SK-N-SH treated with all-trans-retinoic acid at 6 μM for 48 hours (cell line): ENCODE measurements around the gene FOXJ3.

Experiments used
- ATAC-seq: fragments of 200-7000 bp; cut with Tn5 transposase; 3 replicates; pipeline ENCODE4 v1.9.1; 2020; ENCODE audit warnings: mild to moderate bottlenecking, moderate library complexity
- BACH2 ChIP-seq: fragments of 250-450 bp; sonication (Bioruptor Pico); IDR thresholded peaks from 2 replicates; pipeline ENCODE4 v1.9.0; 2021; ENCODE audit warnings: mild to moderate bottlenecking, borderline replicate concordance
- CREB5 ChIP-seq: fragments of 250-450 bp; sonication (Bioruptor Pico); IDR thresholded peaks from 2 replicates; pipeline ENCODE4 v1.5.1; 2020; ENCODE audit warnings: low read depth, mild to moderate bottlenecking, moderate library complexity
- CSDC2 ChIP-seq: fragments of 250-450 bp; sonication (Bioruptor Pico); IDR thresholded peaks from 2 replicates; pipeline ENCODE4 v1.5.0; 2020; ENCODE audit warnings: mild to moderate bottlenecking, moderate library complexity
- CSRNP3 ChIP-seq: fragments of 250-450 bp; sonication (Bioruptor Pico); IDR thresholded peaks from 2 replicates; pipeline ENCODE4 v1.5.1; 2021; ENCODE audit warnings: mild to moderate bottlenecking, moderate library complexity
- ESRRG ChIP-seq: fragments of 250-450 bp; sonication (Bioruptor Pico); IDR thresholded peaks from 2 replicates; pipeline ENCODE4 v1.6.1; 2021; ENCODE audit warnings: mild to moderate bottlenecking
- ISL1 ChIP-seq: fragments of 250-450 bp; sonication (Bioruptor Pico); IDR thresholded peaks from 2 replicates; pipeline ENCODE4 v2.1.2; 2022; ENCODE audit warnings: mild to moderate bottlenecking, moderate library complexity
- OSR1 ChIP-seq: fragments of 250-450 bp; sonication (Bioruptor Pico); IDR thresholded peaks from 2 replicates; pipeline ENCODE4 v1.8.0; 2022; ENCODE audit warnings: moderate library complexity, mild to moderate bottlenecking, inconsistent platforms
- PATZ1 ChIP-seq: fragments of 250-450 bp; sonication (Bioruptor Pico); IDR thresholded peaks from 2 replicates; pipeline ENCODE4 v1.8.0; 2020; ENCODE audit warnings: mild to moderate bottlenecking, moderate library complexity, borderline replicate concordance
- PPARA ChIP-seq: fragments of 250-450 bp; sonication (Bioruptor Pico); IDR thresholded peaks from 2 replicates; pipeline ENCODE4 v1.5.0; 2020; ENCODE audit warnings: mild to moderate bottlenecking, borderline replicate concordance
- RARB ChIP-seq: fragments of 250-450 bp; sonication (Bioruptor Pico); IDR thresholded peaks from 2 replicates; pipeline ENCODE4 v1.8.0; 2021; ENCODE audit warnings: mild to moderate bottlenecking, moderate library complexity
- SNAI2 ChIP-seq: fragments of 250-450 bp; sonication (Bioruptor Pico); IDR thresholded peaks from 2 replicates; pipeline ENCODE4 v1.5.0; 2020; ENCODE audit warnings: mild to moderate bottlenecking, moderate library complexity
- TCF4 ChIP-seq: fragments of 250-450 bp; sonication (Bioruptor Pico); IDR thresholded peaks from 2 replicates; pipeline ENCODE4 v1.8.0; 2021; ENCODE audit warnings: mild to moderate bottlenecking, moderate library complexity, borderline replicate concordance
- TOX ChIP-seq: fragments of 250-450 bp; sonication (Bioruptor Pico); IDR thresholded peaks from 2 replicates; pipeline ENCODE4 v1.8.0; 2021; ENCODE audit warnings: mild to moderate bottlenecking, moderate library complexity, borderline replicate concordance
- TSHZ2 ChIP-seq: fragments of 250-450 bp; sonication (Bioruptor Pico); IDR thresholded peaks from 2 replicates; pipeline ENCODE4 v1.5.0; 2020; ENCODE audit warnings: mild to moderate bottlenecking, moderate library complexity
- ZC3H10 ChIP-seq: fragments of 250-450 bp; sonication (Bioruptor Pico); IDR thresholded peaks from 2 replicates; pipeline ENCODE4 v1.5.1; 2021; ENCODE audit warnings: mild to moderate bottlenecking, moderate library complexity
- ZFP3 ChIP-seq: fragments of 250-450 bp; sonication (Bioruptor Pico); IDR thresholded peaks from 2 replicates; pipeline ENCODE4 v1.5.0; 2020; ENCODE audit warnings: mild to moderate bottlenecking, moderate library complexity
- ZFP30 ChIP-seq: fragments of 450-650 bp; formaldehyde crosslinking; IDR thresholded peaks from 2 replicates; pipeline ENCODE4 v1.5.0; 2022; ENCODE audit warnings: mild to moderate bottlenecking, moderate library complexity
- ZNF565 ChIP-seq: fragments of 450-650 bp; formaldehyde crosslinking; conservative IDR thresholded peaks from 2 replicates; pipeline ENCODE4 v1.5.0; 2020; ENCODE audit warnings: low read depth, mild to moderate bottlenecking, moderate library complexity
- ZNF70 ChIP-seq: fragments of 450-650 bp; formaldehyde crosslinking; IDR thresholded peaks from 2 replicates; pipeline ENCODE4 v1.5.0; 2020; ENCODE audit warnings: mild to moderate bottlenecking, moderate library complexity

The FOXJ3 gene

GRCh38 chr1:42288311-42288985 lies 46.6 kb downstream of the FOXJ3 start:
- ATAC-seq: no peak
- no peak for TF ChIP-seq RARB

GRCh38 chr1:42282867-42283583 lies 52.0 kb downstream of the FOXJ3 start:
- peak; percentile 64 for ATAC-seq
- TF ChIP-seq SNAI2 (CRISPR knock-in tag) (no peak), CREB5 (CRISPR knock-in tag) (no peak), TSHZ2 (CRISPR knock-in tag) (no peak), BACH2 (CRISPR knock-in tag) (no peak), OSR1 (CRISPR knock-in tag) (no peak)

- TF ChIP-seq ISL1 (CRISPR knock-in tag) (0 out of 2 replicates have a peak, but pooled peaks have one; percentile 19), ZNF565 (no peak)
- TF ChIP-seq, all 23 proteins: peak for 1
- ATAC-seq: peak; percentile 70
Measured at GRCh38 chr1:42282024-42282579, 52.9 kb downstream of the FOXJ3 start.

GRCh38 chr1:42280821-42281220 lies 54.2 kb downstream of the FOXJ3 start:
- TF ChIP-seq PATZ1: no peak
- TF ChIP-seq ZNF565: no peak
- no peak for TF ChIP-seq TOX
- TF ChIP-seq ZC3H10: no peak
- no peak for TF ChIP-seq ZFP3 (CRISPR knock-in tag)
- TF ChIP-seq ZFP30 (CRISPR knock-in tag): no peak
- no peak for TF ChIP-seq CSRNP3 (CRISPR knock-in tag)
- no peak for TF ChIP-seq ISL1 (CRISPR knock-in tag)
- no peak for TF ChIP-seq PPARA (CRISPR knock-in tag)
- TF ChIP-seq ESRRG (CRISPR knock-in tag): no peak
- ATAC-seq: no peak

- no peak for ATAC-seq
- no peak for TF ChIP-seq TCF4
- TF ChIP-seq SNAI2 (CRISPR knock-in tag): no peak
- TF ChIP-seq CSDC2 (CRISPR knock-in tag): no peak
- TF ChIP-seq TSHZ2 (CRISPR knock-in tag): no peak
- no peak for TF ChIP-seq ZNF565
- TF ChIP-seq OSR1 (CRISPR knock-in tag): no peak
- TF ChIP-seq ZC3H10: no peak
- no peak for TF ChIP-seq CREB5 (CRISPR knock-in tag)
- TF ChIP-seq CSRNP3 (CRISPR knock-in tag): no peak
- no peak for TF ChIP-seq ZFP30 (CRISPR knock-in tag)
- TF ChIP-seq ESRRG (CRISPR knock-in tag): no peak
- no peak for TF ChIP-seq ZNF70
Measured at GRCh38 chr1:42279055-42279454, 56.0 kb downstream of the FOXJ3 start.
